Sciatic nerve (tissue), 2 donors: ENCODE measurements around the gene ZNF844. TPM values are rescaled to one million over a fixed set of nuclear protein-coding genes. Genes with fewer than 3 reads are reported as not detected.
A peak's percentile ranks its signal among the peaks of the same experiment; 100 is the strongest.
"Not testable (repeated sequence)": the region's sequence is repeated elsewhere in the genome, so short reads cannot be mapped to it uniquely, and the experiment has no call there.

Experiments
- ATAC-seq: fragments of 200-7000 bp; cut with Tn5 transposase; one replicate; pipeline ENCODE4 v1.9.1; 2020; ENCODE audit warnings: mild to moderate bottlenecking, moderate library complexity
- DNase-seq: peaks from one replicate; pipeline ENCODE4 v3.0.0-alpha.2; 2020; ENCODE audit warnings: low spot score
- intact Hi-C: fragments of 100-400 bp; cut with DNase I; formaldehyde crosslinking; loops from one replicate; pipeline ENCODE4 v1.14.2; 2022
- total RNA-seq: library from RNA; stranded (reverse); fragmentation: NEBNext Ultra II Directional; extraction: Animal tissue kit (Norgen Biotek cat#: 25700); gene quantifications from one replicate; pipeline ENCODE4 v1.2.1, GENCODE V29; 2021
- donor health status: DM: no; HTN: no; CAD: no.
- donor health status: DM: no; HTN: no; CAD: no.

The ZNF844 gene
- total RNA-seq, 1 donor from 2014 or later = 21.3 TPM

GRCh38 chr19:12085074-12085818 is 20.7 kb downstream of the ZNF844 start:
- ATAC-seq (no peak), DNase-seq (no peak)
- intact Hi-C loops = no loop called here

- peak; percentile 80 for DNase-seq
- peak; percentile 75 for ATAC-seq
- intact Hi-C loops = no loop called here
Observed at GRCh38 chr19:12090807-12091206, 26.3 kb downstream of the ZNF844 start.

GRCh38 chr19:12092065-12092867 is 27.7 kb downstream of the ZNF844 start:
- DNase-seq (peak; percentile 87), ATAC-seq (peak; percentile 97)
- intact Hi-C loops = no loop called here

- ATAC-seq = no peak
- intact Hi-C loops = no loop called here
Observed at GRCh38 chr19:12092956-12093355, 28.4 kb downstream of the ZNF844 start.

GRCh38 chr19:12093777-12094176 is 29.2 kb downstream of the ZNF844 start:
- no peak for ATAC-seq
- DNase-seq = no peak
- intact Hi-C loops = no loop called here

More at GRCh38 chr19:12092956-12093355, 28.4 kb downstream of the ZNF844 start:
- no peak for DNase-seq

GRCh38 chr19:12095111-12095790 is 30.7 kb downstream of the ZNF844 start:
- intact Hi-C loops = no loop called here
- DNase-seq (no peak), ATAC-seq (no peak)

GRCh38 chr19:12098040-12098439 is 33.5 kb downstream of the ZNF844 start:
- ATAC-seq (no peak), DNase-seq (no peak)
- intact Hi-C loops = no loop called here

GRCh38 chr19:12103909-12104308 is 39.4 kb downstream of the ZNF844 start:
- ATAC-seq, intact Hi-C loops, DNase-seq: not testable (repeated sequence)

- DNase-seq = no peak
- intact Hi-C loops = no loop called here
- ATAC-seq = no peak
Observed at GRCh38 chr19:12111176-12111575, 46.6 kb downstream of the ZNF844 start.

GRCh38 chr19:12111943-12112637 is 47.6 kb downstream of the ZNF844 start:
- intact Hi-C loops = no loop called here
- ATAC-seq (no peak), DNase-seq (no peak)

- DNase-seq (no peak), ATAC-seq (no peak)
- intact Hi-C loops = no loop called here
Observed at GRCh38 chr19:12112701-12113100, 48.2 kb downstream of the ZNF844 start.

GRCh38 chr19:12113121-12113520 is 48.6 kb downstream of the ZNF844 start:
- ATAC-seq = no peak
- intact Hi-C loops = no loop called here

GRCh38 chr19:12117201-12117970 is 52.9 kb downstream of the ZNF844 start:
- intact Hi-C loops = no loop called here
- ATAC-seq (no peak), DNase-seq (no peak)

More at GRCh38 chr19:12113121-12113520, 48.6 kb downstream of the ZNF844 start:
- no peak for DNase-seq

- intact Hi-C loops = no loop called here
- ATAC-seq (no peak), DNase-seq (no peak)
Observed at GRCh38 chr19:12126707-12127106, 62.2 kb downstream of the ZNF844 start.

Other genes with a start within 250 kb of the ZNF844 start
- gene ZNF439, start 216.0 kb upstream of the ZNF844 start, total RNA-seq = 12.7 TPM
- gene ZNF69, start 176.9 kb upstream of the ZNF844 start, total RNA-seq = 7.4 TPM
- gene ZNF700, start 139.6 kb upstream of the ZNF844 start, total RNA-seq = 16.1 TPM
- gene ZNF763, start 99.7 kb upstream of the ZNF844 start, total RNA-seq = 6.6 TPM
- gene ZNF433, start 29.1 kb upstream of the ZNF844 start, total RNA-seq = 4.8 TPM
- gene ZNF878, start 11.8 kb upstream of the ZNF844 start, total RNA-seq = 0.27 TPM
- gene ZNF20, start 75.6 kb downstream of the ZNF844 start, total RNA-seq = 4.3 TPM
- 7.3 TPM for gene ZNF625, start 92.0 kb downstream of the ZNF844 start, total RNA-seq
- 15.8 TPM for gene ZNF136, start 98.4 kb downstream of the ZNF844 start, total RNA-seq
- gene ZNF44, start 230.2 kb downstream of the ZNF844 start, total RNA-seq = 17.5 TPM